Activated gamma-delta T cell treated with anti-CD3 and anti-CD28 coated beads, Interleukin-2, amount 50 U/mL, for 16 hours (primary cell): ENCODE measurements around the gene AKIP1.
"Not testable (repeated sequence)": the region's sequence is repeated elsewhere in the genome, so short reads cannot be mapped to it uniquely, and the experiment has no call there.

ENCODE experiments used
- DNase-seq: peaks from one replicate; pipeline ENCODE4 v3.0.0-alpha.2; 2020; ENCODE audit warnings: low read depth

The AKIP1 gene, protein sequence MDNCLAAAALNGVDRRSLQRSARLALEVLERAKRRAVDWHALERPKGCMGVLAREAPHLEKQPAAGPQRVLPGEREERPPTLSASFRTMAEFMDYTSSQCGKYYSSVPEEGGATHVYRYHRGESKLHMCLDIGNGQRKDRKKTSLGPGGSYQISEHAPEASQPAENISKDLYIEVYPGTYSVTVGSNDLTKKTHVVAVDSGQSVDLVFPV

DNA sequence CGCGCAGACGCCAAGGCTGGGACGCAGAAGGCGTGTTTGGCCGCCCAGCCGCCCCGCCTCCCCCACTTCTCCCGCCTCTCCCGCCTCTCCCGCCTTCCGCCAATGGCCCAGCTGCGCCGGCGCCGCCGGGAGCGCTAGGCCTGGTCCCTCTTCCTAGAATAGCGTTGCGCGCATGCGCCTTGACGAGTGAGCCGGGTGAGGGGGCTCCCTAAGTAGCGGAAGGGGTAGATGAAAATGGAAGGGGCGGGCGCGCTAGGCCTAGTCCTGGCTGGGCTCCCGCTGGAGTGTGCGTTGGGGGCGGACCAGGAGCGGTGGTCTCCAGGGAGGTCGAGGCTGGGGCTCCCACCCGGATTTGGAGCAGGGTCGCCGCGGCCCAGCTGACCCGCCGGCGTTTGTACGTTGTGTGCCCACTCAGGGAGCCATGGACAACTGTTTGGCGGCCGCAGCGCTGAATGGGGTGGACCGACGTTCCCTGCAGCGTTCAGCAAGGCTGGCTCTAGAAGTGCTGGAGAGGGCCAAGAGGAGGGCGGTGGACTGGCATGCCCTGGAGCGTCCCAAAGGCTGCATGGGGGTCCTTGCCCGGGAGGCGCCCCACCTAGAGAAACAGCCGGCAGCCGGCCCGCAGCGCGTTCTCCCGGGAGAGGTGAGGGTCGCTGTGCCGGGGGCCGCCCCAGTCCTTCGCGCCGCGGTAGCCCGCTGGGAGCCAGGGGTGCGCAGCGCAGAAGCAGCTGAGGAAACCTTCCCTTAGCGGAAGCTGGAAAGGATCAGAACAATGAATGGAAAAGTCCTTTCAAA, at the start of gene AKIP1:
AKIP1 (plus strand) TSS at position 161 of the 795 bp plus-strand sequence; CDS start at position 422, 261 bp downstream.
- peak; percentile 68 for DNase-seq

DNA sequence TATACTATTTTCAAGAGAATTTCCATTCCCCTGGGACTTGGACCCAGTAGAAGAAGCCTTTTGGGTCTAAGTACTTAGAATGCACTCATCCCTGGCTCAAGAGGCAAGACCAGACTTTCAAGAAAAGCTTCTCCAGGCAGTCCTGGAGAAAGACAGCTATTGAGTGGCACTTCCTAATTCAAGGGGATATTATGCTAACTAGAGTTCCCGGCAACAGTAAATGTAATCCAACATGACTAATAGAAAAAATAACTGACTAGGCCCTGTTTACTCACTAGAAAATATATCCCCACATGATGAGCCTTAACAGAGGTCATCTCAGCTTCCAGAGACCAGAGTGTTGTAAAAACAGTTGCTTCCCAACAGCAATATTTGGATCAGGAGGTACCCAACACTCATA, 47.2 kb upstream of the AKIP1 start:
- no peak for DNase-seq

DNA sequence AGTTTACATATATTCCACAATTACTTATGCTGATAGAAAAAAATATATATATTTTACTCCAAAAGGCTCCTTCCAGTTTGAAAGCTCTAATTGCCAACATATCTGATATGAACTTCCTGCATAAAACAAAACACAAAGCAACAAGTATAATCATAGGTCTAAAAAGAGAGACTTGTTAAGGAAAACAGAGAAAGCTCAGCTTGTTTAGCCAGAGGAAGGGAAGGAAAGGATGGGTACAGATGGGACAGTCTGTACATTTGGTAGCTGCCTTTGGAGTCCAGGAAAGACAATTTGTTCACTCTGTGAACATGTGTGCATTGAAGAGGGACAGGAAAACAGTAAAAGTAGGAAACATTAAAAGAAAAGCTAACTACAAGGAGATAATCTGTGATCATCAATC, 45.7 kb upstream of the AKIP1 start:
- DNase-seq, result no peak

DNA sequence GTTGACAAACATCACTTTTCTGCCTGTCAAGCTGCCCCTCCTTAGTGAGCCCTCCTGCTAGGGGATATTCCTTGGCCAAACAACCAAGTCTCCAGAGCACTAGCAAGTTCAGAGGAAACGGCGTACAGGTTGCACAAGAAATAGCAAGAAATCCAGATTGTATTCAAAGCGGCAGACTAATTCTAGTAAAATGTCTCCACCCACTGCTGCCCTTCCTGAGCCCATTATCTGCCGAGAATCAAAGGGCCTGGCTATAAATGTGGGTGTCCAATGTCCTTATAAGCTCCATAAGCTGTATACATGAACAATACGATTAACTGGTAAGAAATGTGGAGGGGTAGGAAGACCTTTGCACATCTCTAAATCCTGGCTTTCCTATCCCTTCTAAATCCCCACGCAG, 44.0 kb upstream of the AKIP1 start:
- no peak for DNase-seq

DNA sequence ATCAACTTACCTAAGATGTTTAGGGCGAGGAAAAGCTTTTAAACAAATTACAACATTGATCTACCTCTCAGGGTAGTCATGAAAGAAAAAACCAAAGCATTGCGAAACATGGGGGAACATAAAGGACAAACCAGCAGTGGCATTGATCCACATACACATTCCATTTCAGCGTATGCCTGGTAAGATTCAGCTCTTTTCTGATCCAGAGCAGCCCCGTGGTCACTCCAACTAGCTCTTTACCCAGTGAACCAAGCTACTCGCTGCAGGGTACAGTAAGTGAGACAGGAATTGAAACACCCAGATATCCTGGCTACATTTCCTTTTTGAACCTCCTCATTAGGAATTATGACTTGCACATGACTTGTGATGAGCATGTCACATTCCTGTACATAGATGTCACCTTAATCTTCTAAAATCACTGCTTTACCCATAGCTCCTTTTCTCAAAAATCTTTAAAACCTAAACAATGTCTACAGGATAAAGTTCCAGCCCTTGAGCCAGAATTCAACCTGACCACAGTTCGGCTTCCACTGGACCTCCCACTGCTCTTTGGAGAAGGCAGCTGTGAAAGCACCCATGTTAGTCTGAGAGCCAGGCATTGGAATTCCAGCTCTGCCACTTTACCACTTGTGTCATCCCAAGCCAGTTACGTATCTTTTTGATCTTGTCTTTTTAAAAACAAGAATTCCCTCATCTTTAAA, 42.9 kb upstream of the AKIP1 start:
- no peak for DNase-seq

DNA sequence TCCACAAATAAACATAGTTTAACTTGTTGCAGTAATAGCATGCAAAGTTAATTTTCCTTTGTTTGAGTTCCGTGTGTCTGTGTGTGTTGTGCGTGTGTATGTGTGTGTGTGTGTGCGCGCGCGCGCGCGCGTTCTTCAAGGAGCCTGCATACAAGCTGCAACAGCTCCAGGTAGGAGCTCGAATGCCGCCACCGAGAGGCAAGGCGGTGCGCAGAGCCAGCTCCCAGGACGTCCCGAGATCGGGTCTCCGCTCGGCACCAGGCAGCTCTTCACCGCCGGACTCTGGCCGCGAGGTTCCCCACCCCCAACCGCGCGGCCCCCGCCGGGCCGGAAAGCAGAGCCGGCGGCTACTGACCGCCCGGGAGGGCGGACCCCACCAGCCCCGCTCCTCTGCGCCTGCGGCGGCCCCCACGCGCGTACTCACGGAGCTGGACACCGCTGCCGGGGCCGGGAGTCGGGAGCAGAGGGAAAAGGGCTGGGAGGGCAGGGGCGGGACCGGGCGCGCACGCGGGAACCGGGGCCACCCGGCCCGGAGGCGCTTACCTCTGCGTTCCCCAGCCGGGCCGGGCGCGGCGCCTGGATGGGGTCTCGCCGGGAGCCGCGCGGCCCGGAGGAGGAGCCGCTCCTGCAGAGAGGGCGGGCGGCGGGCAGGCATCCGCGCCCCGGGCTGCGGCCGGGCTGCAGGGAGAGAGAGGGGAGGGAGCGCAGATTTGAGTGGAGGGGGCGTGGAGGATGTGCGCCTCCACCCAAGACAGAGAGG, 40.4 kb upstream of the AKIP1 start:
- DNase-seq, result no peak

DNA sequence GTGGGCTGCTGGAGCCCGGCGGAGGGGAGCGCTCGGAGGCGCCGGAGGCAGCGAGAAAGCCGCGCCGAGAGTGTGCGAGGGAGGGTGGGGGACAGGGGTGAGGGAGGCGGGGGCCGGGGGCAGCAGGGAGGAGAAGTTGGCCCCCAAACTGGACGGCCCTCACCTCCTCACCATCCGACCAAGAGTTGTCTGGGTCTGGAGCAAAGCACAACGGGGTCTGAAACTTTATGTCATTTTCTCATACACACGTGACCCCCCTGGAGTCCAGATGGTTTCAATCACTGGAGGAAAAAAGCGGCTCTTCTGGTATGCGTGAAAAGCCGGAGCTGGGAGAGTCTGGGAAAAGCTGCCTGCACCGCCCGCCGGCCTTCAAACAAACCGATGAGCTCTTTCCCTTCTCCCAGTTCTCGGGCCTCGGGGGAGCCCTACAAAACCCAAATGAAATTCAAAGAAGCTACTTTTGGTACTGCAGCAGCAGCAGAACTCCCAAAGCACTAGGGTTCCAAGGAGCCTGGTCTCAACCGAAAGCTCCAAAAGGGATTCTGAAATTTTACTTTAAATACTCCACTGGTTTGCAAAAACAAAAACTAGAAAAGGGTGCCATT, 39.7 kb upstream of the AKIP1 start:
- no peak for DNase-seq

DNA sequence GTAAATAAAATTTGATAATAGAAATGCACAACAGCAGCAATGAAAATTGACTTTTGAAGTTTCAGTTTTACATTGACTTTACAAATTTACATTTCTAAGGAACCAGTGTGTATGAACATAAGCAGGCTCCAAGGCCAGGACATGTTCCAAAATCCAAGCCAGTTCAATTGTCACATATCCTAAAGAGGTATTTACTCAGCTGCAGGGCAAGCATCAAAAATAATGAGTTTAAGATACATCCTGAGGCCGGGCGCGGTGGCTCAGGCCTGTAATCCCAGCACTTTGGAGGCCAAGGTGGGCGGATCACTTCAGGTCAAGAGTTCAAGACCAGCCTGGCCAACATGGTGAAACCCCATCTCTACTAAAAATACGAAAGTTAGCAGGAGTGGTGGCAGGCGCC, 39.0 kb upstream of the AKIP1 start:
- no peak for DNase-seq

DNA sequence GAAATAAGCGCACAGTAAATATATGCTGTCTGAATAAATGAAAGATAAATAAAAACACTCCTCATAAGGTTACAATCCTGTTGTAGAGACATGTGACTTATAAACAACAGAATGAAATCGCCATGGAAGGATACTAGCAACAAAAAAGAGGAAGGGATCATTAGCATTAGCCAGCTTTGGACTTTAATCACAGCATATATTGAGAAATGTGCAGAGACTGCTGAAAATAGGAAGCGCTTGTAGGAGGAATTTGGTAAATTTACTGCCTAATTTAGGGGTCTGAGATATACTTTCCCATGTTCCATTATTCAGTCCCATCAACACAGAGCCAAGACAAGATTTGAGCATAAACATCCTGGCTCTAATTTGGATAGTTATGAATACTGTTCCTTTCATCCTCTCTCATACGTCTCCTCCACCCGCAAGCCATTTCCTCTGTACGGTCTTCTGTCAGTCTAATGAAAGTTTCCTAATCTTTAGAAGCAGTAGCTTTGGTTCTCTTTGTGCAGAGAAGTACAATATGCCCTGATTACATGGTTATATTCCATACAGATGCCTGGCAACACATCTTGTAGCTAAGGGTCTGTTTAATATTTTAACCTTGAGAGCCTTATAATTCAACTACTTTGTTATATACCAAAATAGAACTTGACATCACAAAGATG, 37.1 kb upstream of the AKIP1 start:
- DNase-seq, result no peak

DNA sequence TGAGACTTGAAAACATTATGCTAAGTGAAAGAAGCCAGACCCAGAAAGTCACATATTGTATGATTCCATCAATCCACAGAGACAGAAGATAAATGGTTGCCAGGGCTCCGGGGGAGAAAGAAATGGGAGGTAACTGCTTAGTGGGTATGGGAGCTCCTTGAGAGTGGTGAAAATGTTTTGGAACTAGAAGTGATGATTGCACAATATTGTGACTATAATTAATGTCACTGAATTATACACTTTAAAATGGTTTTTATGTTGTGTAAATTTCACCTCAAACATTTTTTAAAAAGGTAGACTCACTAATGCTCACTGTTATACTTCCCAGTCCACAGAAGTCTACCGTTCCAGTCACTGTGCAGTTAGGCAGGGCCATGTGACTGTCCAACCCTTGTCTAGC, 32.2 kb upstream of the AKIP1 start:
- no peak for DNase-seq

DNA sequence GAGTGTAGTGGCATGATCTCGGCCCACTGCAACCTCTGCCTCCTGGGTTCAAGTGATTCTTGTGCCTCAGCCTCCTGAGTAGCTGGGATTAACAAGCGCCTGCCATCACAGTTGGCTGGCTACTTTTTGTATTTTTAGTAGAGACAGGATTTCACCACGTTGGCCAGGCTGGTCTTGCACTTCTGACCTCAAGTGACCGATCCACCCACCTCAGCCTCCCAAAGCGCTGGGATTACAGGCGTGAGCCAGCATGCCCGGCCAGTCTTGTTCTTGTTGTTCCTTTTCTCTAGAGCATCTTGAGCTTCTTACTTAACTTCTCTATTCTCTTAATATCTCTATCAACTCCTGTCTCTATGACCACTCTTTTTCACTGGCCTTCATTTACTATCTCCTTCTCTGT, 29.4 kb upstream of the AKIP1 start:
- DNase-seq, result not testable (repeated sequence)

DNA sequence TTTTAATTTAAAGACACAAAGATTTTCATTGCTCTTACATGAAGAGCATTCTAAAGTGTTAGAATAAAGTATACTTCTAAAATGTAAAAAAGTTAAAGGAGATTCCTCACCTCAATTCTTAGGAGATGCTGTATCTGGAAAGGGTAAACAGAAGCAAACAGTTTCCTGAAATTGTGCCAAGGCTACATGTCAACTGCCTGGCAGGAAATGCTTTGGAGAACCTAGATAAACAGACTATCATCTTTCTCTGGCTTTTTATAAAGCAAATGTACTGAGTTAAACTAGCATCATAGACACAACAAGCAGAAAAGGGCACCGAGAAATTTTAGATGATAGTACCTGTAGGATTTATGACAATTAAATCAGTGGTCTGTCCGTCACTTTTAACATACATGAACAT, 24.7 kb upstream of the AKIP1 start:
- DNase-seq, result no peak

DNA sequence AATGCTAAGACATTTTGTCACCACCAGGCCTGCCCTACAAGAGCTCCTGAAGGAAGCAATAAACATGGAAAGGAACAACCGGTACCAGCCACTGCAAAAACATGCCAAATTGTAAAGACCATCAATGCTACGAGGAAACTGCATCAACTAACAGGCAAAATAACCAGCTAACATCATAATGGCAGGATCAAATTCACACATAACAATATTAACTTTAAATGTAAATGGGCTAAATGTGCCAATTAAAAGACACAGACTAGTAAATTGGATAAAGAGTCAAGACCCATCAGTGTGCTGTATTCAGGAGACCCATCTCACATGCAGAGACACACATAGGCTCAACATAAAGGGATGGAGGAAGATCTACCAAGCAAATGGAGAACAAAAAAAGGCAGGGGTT, 19.8 kb upstream of the AKIP1 start:
- not testable (repeated sequence) for DNase-seq

DNA sequence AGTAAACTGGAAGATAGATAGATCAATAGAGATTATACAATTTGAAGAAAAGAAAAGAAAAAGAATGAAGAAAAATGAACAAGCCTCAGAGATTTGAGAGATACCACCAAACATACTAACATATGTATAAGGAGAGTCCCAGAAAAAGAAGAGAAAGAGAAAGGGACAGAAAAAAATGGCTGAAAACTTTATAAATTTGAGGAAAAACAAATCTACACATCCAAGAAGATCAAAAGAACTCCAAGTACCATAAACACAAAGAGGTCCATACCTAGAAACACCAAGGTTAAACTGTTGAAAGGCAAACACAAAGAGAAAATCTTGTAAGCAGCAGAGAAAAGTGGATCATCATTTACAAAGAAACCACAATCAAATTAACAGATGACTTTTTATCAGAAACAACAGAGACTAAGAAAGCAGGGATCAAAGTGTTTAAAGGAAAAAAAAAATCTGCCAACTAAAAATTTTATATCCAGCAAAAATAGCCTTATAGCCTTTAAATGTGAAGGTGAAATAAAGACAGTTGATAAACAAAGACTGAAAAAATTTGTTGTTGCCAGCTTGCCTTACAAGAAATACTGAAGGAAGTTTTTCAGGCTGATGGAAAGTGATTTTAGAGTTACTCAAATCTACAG, 11.8 kb upstream of the AKIP1 start:
- DNase-seq, result no peak

DNA sequence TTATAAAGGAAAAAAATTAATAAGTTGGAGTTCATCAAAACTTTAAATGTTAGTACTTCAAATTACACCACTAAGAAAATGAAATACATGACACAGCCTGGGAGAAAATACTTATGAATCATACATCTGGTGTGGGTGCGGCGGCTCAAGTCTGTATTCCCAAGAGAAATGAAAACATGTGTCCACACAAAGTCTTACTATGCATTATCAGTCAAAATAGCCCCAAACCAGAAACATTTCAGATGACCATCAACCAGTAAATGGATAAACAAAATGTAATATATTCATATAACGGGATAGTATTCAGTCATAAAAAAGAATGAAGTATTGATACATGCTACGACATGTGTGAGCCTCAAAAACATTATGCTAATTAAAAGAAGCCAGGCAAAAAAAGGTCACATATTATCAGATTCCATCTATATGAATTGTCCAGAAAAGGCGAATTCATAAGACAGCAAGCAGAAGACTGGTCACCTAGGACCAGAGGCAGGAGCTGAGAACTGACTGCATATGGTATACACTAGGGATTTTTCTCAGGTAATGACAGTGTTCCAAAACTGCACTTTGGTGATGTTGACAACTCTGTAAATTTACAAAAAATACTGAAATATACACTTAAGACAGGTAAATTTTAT, 5.3 kb upstream of the AKIP1 start:
- no peak for DNase-seq

DNA sequence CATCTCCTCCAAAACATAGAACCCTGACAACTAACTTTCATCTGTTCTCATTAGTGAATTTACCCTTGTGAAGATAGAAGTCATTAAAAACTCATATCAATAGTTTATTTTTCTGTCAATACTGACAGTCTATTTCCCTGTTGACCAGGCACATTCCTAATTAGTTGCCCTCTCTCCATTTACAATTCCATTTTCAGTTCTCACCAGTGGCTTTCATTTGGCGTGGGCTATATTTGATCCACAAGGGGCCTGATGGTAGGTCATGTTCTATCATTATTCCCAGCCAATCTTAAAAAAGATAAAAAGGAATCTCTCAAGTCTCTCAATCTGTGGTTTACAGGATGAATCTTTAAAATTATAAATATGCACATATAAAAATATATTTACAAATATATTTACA, 3.9 kb upstream of the AKIP1 start:
- no peak for DNase-seq

DNA sequence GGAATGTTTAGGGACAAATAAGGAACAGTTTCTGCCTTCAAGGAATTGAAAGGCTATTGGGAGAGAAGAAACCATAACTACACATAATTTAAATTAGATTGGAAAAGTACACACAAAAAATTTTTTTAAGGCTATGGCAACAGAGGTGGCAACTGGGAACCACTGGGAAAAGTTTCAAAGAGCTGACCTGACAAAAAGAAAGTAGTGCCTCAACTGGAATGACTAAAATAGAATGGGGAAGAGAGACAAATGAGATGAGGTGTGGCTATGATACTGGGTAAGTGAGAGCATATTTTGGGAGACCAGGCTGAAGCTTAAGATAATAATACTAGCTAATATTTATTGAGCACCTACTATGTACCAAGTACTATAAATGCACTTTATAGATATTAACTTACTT, 2.9 kb upstream of the AKIP1 start:
- DNase-seq, result no peak

DNA sequence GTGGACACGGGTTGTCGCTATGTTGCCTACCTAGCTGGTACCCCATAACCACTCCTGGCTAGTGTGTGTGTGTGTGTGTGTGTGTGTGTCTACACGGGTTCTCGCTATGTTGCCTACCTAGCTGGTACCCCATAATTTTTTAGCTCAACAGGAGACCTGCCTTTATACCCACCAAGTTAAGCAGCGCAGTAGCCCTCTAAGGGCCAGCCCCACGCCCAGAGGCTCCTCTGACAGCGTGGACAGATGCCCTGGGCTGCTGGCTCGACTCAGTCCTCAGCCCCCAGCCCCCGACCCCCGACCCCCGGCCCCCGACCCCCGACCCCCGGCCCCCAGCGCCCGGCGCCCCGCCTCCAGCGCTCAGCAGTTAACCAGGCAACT, 351 bp upstream of the AKIP1 start:
- no peak for DNase-seq

DNA sequence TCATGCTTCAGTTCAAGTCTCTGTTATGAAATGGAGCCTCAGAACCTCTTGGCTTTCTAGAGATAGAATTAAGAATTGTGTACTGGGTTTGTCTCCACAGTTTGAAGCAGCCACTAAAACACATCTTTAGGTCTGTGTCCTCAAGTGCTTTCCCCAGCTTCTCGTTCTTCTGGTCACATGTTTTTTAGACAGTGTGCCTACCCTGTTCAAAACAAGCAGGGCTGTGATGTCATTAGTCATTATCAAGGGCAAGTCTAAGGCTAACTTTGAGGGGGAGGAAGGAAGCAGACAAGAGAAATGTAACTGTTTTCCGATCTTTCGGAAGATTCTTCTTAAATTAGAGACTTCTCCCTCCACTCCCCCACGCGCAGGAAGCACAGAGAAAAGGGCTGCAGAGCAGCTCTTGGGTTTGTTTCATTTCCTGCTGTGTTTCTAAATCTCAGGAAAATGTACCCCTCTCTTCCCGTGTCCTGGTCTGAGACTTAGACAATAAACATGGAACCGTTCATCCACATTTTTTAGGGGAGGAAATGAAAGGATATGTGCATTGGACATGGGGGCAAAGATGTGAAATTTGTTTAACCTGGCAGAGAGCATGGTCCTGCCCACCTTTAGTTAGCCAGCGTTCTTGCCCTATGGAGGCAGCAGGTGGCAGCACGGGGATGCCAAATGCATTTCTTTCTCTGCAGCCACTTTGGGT, 3.1 kb downstream of the AKIP1 start:
- peak; percentile 28 for DNase-seq

DNA sequence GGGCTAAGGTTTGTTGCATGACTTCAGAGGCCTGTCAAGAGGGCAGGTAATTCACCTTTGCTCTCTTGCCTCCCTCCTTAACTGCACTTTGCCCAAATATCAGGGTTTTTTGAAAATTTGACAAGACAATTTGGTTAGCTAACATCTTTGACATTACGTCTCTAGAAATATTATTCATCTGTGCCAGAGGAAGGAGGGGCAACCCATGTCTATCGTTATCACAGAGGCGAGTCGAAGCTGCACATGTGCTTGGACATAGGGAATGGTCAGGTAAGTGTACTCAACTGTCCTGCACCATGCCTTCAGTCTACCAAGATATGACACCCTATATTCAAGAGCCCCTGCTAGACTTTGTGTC, 3.7 kb downstream of the AKIP1 start:
- no peak for DNase-seq
